HG02571 (cell line): ENCODE results near the gene VEGFA.

Experiments
- ATAC-seq: cut with Tn5 transposase; IDR thresholded peaks from one replicate; pipeline ENCODE4 v1.9.1; 2021; ENCODE audit warnings: mild to moderate bottlenecking, moderate library complexity; ENCODE audit not compliant: unreplicated experiment

Gene VEGFA

GRCh38 chr6:43738877-43739641 is 31.0 kb upstream of the VEGFA start:
- ATAC-seq = no peak

GRCh38 chr6:43739642-43740091 is 30.3 kb upstream of the VEGFA start:
- ATAC-seq = no peak

- no peak for ATAC-seq
Measured at GRCh38 chr6:43740321-43740960, 29.6 kb upstream of the VEGFA start.

GRCh38 chr6:43740961-43741764 is 28.8 kb upstream of the VEGFA start:
- no peak for ATAC-seq

- ATAC-seq = no peak
Measured at GRCh38 chr6:43741829-43742228, 28.2 kb upstream of the VEGFA start.

- no peak for ATAC-seq
Measured at GRCh38 chr6:43742285-43742684, 27.7 kb upstream of the VEGFA start.

- ATAC-seq = no peak
Measured at GRCh38 chr6:43742931-43743632, 26.9 kb upstream of the VEGFA start.

GRCh38 chr6:43743682-43744381 is 26.2 kb upstream of the VEGFA start:
- no peak for ATAC-seq

GRCh38 chr6:43744491-43744890 is 25.5 kb upstream of the VEGFA start:
- ATAC-seq = no peak

GRCh38 chr6:43744931-43745727 is 24.9 kb upstream of the VEGFA start:
- ATAC-seq = no peak

GRCh38 chr6:43746071-43746470 is 23.9 kb upstream of the VEGFA start:
- ATAC-seq = no peak

- ATAC-seq = no peak
Measured at GRCh38 chr6:43746613-43747102, 23.4 kb upstream of the VEGFA start.

- ATAC-seq = no peak
Measured at GRCh38 chr6:43747784-43748183, 22.2 kb upstream of the VEGFA start.

- ATAC-seq = no peak
Measured at GRCh38 chr6:43748765-43749164, 21.2 kb upstream of the VEGFA start.

GRCh38 chr6:43749461-43749860 is 20.6 kb upstream of the VEGFA start:
- ATAC-seq = no peak

GRCh38 chr6:43750622-43751021 is 19.4 kb upstream of the VEGFA start:
- no peak for ATAC-seq

- ATAC-seq = no peak
Measured at GRCh38 chr6:43753570-43754183, 16.3 kb upstream of the VEGFA start.

GRCh38 chr6:43757966-43758616 is 11.9 kb upstream of the VEGFA start:
- ATAC-seq = no peak
